SK-N-MC (cell line): ENCODE results near the gene TMEM54.

ENCODE experiments used
- DNase-seq: peaks from one replicate; pipeline ENCODE4 v3.0.0-alpha.2; 2011; ENCODE audit warnings: low read depth, low spot score
- H3K27ac ChIP-seq: fragments of 200-600 bp; sonication (generic); 2 replicates; pipeline ENCODE4 v1.5.1; 2016; ENCODE audit warnings: mixed run types
- H3K36me3 ChIP-seq: fragments of 200-600 bp; sonication (generic); 2 replicates; pipeline ENCODE4 v1.6.1; 2017; ENCODE audit warnings: antibody characterized with exemption, low read length, mixed read lengths; ENCODE audit not compliant: insufficient read depth
- H3K4me3 ChIP-seq: fragments of 200-600 bp; sonication (generic); 2 replicates; pipeline ENCODE4 v1.5.1; 2016
- H3K9ac ChIP-seq: fragments of 200-600 bp; sonication (generic); 2 replicates; pipeline ENCODE4 v1.8.0; 2017; ENCODE audit warnings: mixed run types, mixed read lengths; ENCODE audit not compliant: insufficient read length
- H3K9me3 ChIP-seq: fragments of 200-600 bp; sonication (generic); 2 replicates; pipeline ENCODE4 v1.6.1; 2017; ENCODE audit warnings: low read depth, mild to moderate bottlenecking, antibody characterized with exemption, low read length, moderate library complexity, mixed read lengths
- EZH2 ChIP-seq: fragments of 200-600 bp; sonication (generic); IDR thresholded peaks from one replicate; pipeline ENCODE4 v1.6.1; 2017; ENCODE audit warnings: antibody characterized with exemption
- FOXP2 ChIP-seq: optimal IDR thresholded peaks from 2 replicates; pipeline ENCODE3; 2011; ENCODE audit warnings: mild to moderate bottlenecking, moderate library complexity; ENCODE audit not compliant: insufficient read depth; ENCODE audit errors: extremely low read length, control extremely low read depth
- POLR2AphosphoS5 ChIP-seq: IDR thresholded peaks from 2 replicates; pipeline ENCODE4 v1.6.1; 2012; ENCODE audit warnings: mild to moderate bottlenecking, low read depth, low read length, borderline replicate concordance

Gene TMEM54

GRCh38 chr1:32899586-32900296, 1.4 kb downstream of the TMEM54 start:
- no peak overlapping the region for H3K9ac ChIP-seq
- H3K36me3 ChIP-seq, result no peaks in the 10 kb centered on the region
- no peaks in the 10 kb centered on the region for H3K9me3 ChIP-seq
- TF ChIP-seq POLR2AphosphoS5, result no peak
- TF ChIP-seq EZH2, result no peak
- TF ChIP-seq FOXP2, result no peak
- DNase-seq, result no peak
- H3K27ac ChIP-seq, result no peak overlapping the region
- H3K4me3 ChIP-seq, result no peak overlapping the region

- TF ChIP-seq FOXP2, result no peak
- TF ChIP-seq POLR2AphosphoS5, result no peak
- TF ChIP-seq EZH2, result no peak
- no peak overlapping the region for H3K27ac ChIP-seq
- no peaks in the 10 kb centered on the region for H3K36me3 ChIP-seq
- no peaks in the 10 kb centered on the region for H3K9me3 ChIP-seq
- no peak overlapping the region for H3K4me3 ChIP-seq
- DNase-seq, result no peak
- H3K9ac ChIP-seq, result no peak overlapping the region
Measured at GRCh38 chr1:32898958-32899357, 2.2 kb downstream of the TMEM54 start.

GRCh38 chr1:32898056-32898455, 3.1 kb downstream of the TMEM54 start:
- no peak for DNase-seq
- Histone ChIP-seq H3K36me3 (no peaks in the 10 kb centered on the region), H3K9me3 (no peaks in the 10 kb centered on the region), H3K27ac (no peak overlapping the region), H3K9ac (no peak overlapping the region), H3K4me3 (no peak overlapping the region)
- TF ChIP-seq EZH2 (no peak), FOXP2 (no peak), POLR2AphosphoS5 (no peak)

- no peak overlapping the region; the same call in 1 of the 2 replicates for H3K27ac ChIP-seq
- TF ChIP-seq POLR2AphosphoS5 (no peak), FOXP2 (no peak), EZH2 (no peak)
- no peak for DNase-seq
- H3K36me3 ChIP-seq, result no peaks in the 10 kb centered on the region
- no peak overlapping the region for H3K9ac ChIP-seq
- H3K4me3 ChIP-seq, result no peak overlapping the region
- H3K9me3 ChIP-seq, result no peaks in the 10 kb centered on the region
Measured at GRCh38 chr1:32897082-32898049, 3.8 kb downstream of the TMEM54 start.

- H3K36me3 ChIP-seq, result no peaks in the 10 kb centered on the region
- no peak for TF ChIP-seq FOXP2
- no peak for TF ChIP-seq POLR2AphosphoS5
- no peak for TF ChIP-seq EZH2
- H3K27ac ChIP-seq, result no peak overlapping the region; the same call in 1 of the 2 replicates
- no peaks in the 10 kb centered on the region for H3K9me3 ChIP-seq
- H3K4me3 ChIP-seq, result no peak overlapping the region
- no peak overlapping the region for H3K9ac ChIP-seq
- no peak for DNase-seq
Measured at GRCh38 chr1:32896451-32896850, 4.7 kb downstream of the TMEM54 start.

- Histone ChIP-seq H3K4me3 (no peak overlapping the region), H3K9ac (no peak overlapping the region), H3K9me3 (no peaks in the 10 kb centered on the region), H3K36me3 (no peaks in the 10 kb centered on the region), H3K27ac (no peak overlapping the region)
- TF ChIP-seq POLR2AphosphoS5 (no peak), EZH2 (no peak), FOXP2 (no peak)
- no peak for DNase-seq
Measured at GRCh38 chr1:32895325-32896215, 5.6 kb downstream of the TMEM54 start.

- DNase-seq, result no peak
- Histone ChIP-seq H3K9ac (no peak overlapping the region), H3K4me3 (no peak overlapping the region), H3K36me3 (no peaks in the 10 kb centered on the region), H3K9me3 (no peaks in the 10 kb centered on the region), H3K27ac (no peak overlapping the region)
- TF ChIP-seq POLR2AphosphoS5, result no peak
- TF ChIP-seq EZH2, result no peak
- TF ChIP-seq FOXP2, result no peak
Measured at GRCh38 chr1:32894681-32895080, 6.5 kb downstream of the TMEM54 start.

GRCh38 chr1:32894019-32894600, 7.1 kb downstream of the TMEM54 start:
- Histone ChIP-seq H3K9ac (no peak overlapping the region), H3K4me3 (peak overlapping the region; percentile 82), H3K9me3 (no peaks in the 10 kb centered on the region), H3K36me3 (no peaks in the 10 kb centered on the region), H3K27ac (no peak overlapping the region; the same call in 1 of the 2 replicates)
- TF ChIP-seq FOXP2 (peak; percentile 88), POLR2AphosphoS5 (no peak)
- DNase-seq, result peak; percentile 61
